IMR-90 (cell line): ENCODE data around the gene CDH13. TPM values are rescaled to one million over a fixed set of nuclear protein-coding genes. Genes with fewer than 3 reads are reported as not detected.

ENCODE experiments used
- ATAC-seq: fragments of 200-7000 bp; cut with Tn5 transposase; 2 replicates; pipeline ENCODE4 v1.9.1; 2020; ENCODE audit warnings: low read depth, mild to moderate bottlenecking, moderate library complexity
- BruUV-seq: library from RNA; stranded (reverse); fragments of 400-500 nt; replicated peaks from 2 replicates; lab custom pipeline; 2021; lab: Mats Ljungman, UMichigan
- CTCF ChIA-PET: fragments of 300-600 bp; formaldehyde crosslinking; extraction: SDS; loops from one replicate; lab custom pipeline; 2021; ENCODE audit warnings: antibody characterized with exemption; lab: Yijun Ruan, JAX
- POLR2A ChIA-PET: fragments of 300-600 bp; sonication (Branson Sonifier 250); formaldehyde crosslinking; loops from one replicate; lab custom pipeline; 2022; ENCODE audit warnings: antibody characterized with exemption; ENCODE audit not compliant: unreplicated experiment; lab: Charles Lee
- DNase-seq: peaks from one replicate; pipeline ENCODE4 v3.0.0; 2013
- H2AFZ ChIP-seq: replicated peaks from 2 replicates; pipeline ENCODE3; 2013; ENCODE audit warnings: low read length, mild to moderate bottlenecking; ENCODE audit not compliant: poor library complexity
- H2AK5ac ChIP-seq: 2 replicates; pipeline ENCODE4 v1.6.1; 2013; ENCODE audit warnings: low read depth, low read length, inconsistent platforms
- H2AK9ac ChIP-seq: replicated peaks from 2 replicates; pipeline ENCODE3; 2013; ENCODE audit warnings: mild to moderate bottlenecking, low read depth, low read length, moderate library complexity; ENCODE audit not compliant: poor library complexity
- H2BK120ac ChIP-seq: 2 replicates; pipeline ENCODE4 v1.6.1; 2013; ENCODE audit warnings: low read depth, low read length, inconsistent platforms
- H2BK15ac ChIP-seq: 3 replicates; pipeline ENCODE4 v1.6.1; 2013; ENCODE audit warnings: low read depth, low read length, inconsistent platforms
- H2BK20ac ChIP-seq: 2 replicates; pipeline ENCODE4 v1.6.1; 2013; ENCODE audit warnings: low read depth, mild to moderate bottlenecking, inconsistent platforms, low read length, moderate library complexity
- H2BK5ac ChIP-seq: 2 replicates; pipeline ENCODE4 v1.6.1; 2013; ENCODE audit warnings: mild to moderate bottlenecking, low read depth, low read length, inconsistent platforms; ENCODE audit not compliant: poor library complexity, severe bottlenecking
- H3K14ac ChIP-seq: replicated peaks from 2 replicates; pipeline ENCODE4 v1.6.1; 2013; ENCODE audit warnings: low read depth, low read length, inconsistent platforms
- H3K18ac ChIP-seq: 2 replicates; pipeline ENCODE4 v1.6.1; 2013; ENCODE audit warnings: low read depth, low read length, control low read depth
- H3K23ac ChIP-seq: 2 replicates; pipeline ENCODE4 v1.6.1; 2013; ENCODE audit warnings: low read depth, low read length, inconsistent platforms
- H3K27ac ChIP-seq: 2 replicates; pipeline ENCODE4 v1.5.1; 2013; ENCODE audit warnings: mild to moderate bottlenecking, control low read depth, low read length; ENCODE audit not compliant: insufficient read depth
- H3K27me3 ChIP-seq: 2 replicates; pipeline ENCODE4 v1.6.1; 2013; ENCODE audit warnings: low read length; ENCODE audit not compliant: control insufficient read depth, insufficient read depth
- H3K36me3 ChIP-seq: 2 replicates; pipeline ENCODE4 v1.6.1; 2013; ENCODE audit warnings: low read length, mixed read lengths; ENCODE audit not compliant: control insufficient read depth, insufficient read depth
- H3K4ac ChIP-seq: 2 replicates; pipeline ENCODE4 v1.6.1; 2013; ENCODE audit warnings: low read depth, low read length, inconsistent platforms
- H3K4me1 ChIP-seq: 2 replicates; pipeline ENCODE4 v1.6.1; 2013; ENCODE audit warnings: low read length, mixed read lengths; ENCODE audit not compliant: control insufficient read depth, insufficient read depth
- H3K4me2 ChIP-seq: 2 replicates; pipeline ENCODE4 v1.6.1; 2013; ENCODE audit warnings: low read depth, mild to moderate bottlenecking, control low read depth, low read length, moderate library complexity
- H3K4me3 ChIP-seq: 2 replicates; pipeline ENCODE4 v1.5.1; 2013; ENCODE audit warnings: low read depth, mild to moderate bottlenecking, control low read depth, low read length, moderate library complexity; ENCODE audit not compliant: insufficient read depth
- H3K56ac ChIP-seq: 2 replicates; pipeline ENCODE4 v1.6.1; 2013; ENCODE audit warnings: low read length, inconsistent platforms; ENCODE audit not compliant: insufficient read depth; ENCODE audit errors: extremely low read depth
- H3K79me1 ChIP-seq, 2 experiments: 2 replicates each; pipeline ENCODE4 v1.6.1; 2013; ENCODE audit warnings: low read length in 2 of 2, inconsistent platforms in 1 of 2, low read depth in 1 of 2
- H3K9ac ChIP-seq: 2 replicates; pipeline ENCODE4 v1.6.1; 2013; ENCODE audit warnings: low read depth, low read length, control low read depth
- H3K9me1 ChIP-seq: 2 replicates; pipeline ENCODE4 v1.6.1; 2013; ENCODE audit warnings: low read length, inconsistent platforms; ENCODE audit not compliant: insufficient read depth
- H3K9me3 ChIP-seq: 2 replicates; pipeline ENCODE4 v1.6.1; 2013; ENCODE audit warnings: low read length; ENCODE audit not compliant: control insufficient read depth, insufficient read depth
- H4K20me1 ChIP-seq: 2 replicates; pipeline ENCODE4 v1.6.1; 2013; ENCODE audit warnings: low read length, inconsistent platforms; ENCODE audit not compliant: insufficient read depth
- H4K5ac ChIP-seq: 2 replicates; pipeline ENCODE4 v1.6.1; 2013; ENCODE audit warnings: mild to moderate bottlenecking, low read depth, low read length, control low read depth
- H4K8ac ChIP-seq, 2 experiments: 2 replicates each; pipeline ENCODE4 v1.6.1; 2013; ENCODE audit warnings: low read depth in 2 of 2, low read length in 2 of 2, control low read depth in 1 of 2, inconsistent platforms in 1 of 2
- H4K91ac ChIP-seq: 2 replicates; pipeline ENCODE4 v1.6.1; 2013; ENCODE audit warnings: low read depth, low read length, inconsistent platforms; ENCODE audit not compliant: insufficient read depth
- CEBPB ChIP-seq: IDR thresholded peaks from 2 replicates; pipeline ENCODE4 v1.6.1; 2012; ENCODE audit warnings: low read depth, low read length, improper control_type of control experiment
- POLR2A ChIP-seq: IDR thresholded peaks from 2 replicates; pipeline ENCODE4 v1.6.1; 2012; ENCODE audit warnings: mild to moderate bottlenecking, low read depth, low read length
- RFX5 ChIP-seq: IDR thresholded peaks from 2 replicates; pipeline ENCODE4 v1.8.0; 2012; ENCODE audit warnings: low read depth, mild to moderate bottlenecking, low read length, moderate library complexity
- WGBS, 2 experiments: methylation state at CpG; one replicate each; pipeline versions ENCODE4 v1.1.5 to v1.1.7; 2013; ENCODE audit warnings: missing lambda C conversion rate in 2 of 2; ENCODE audit not compliant: insufficient read length in 1 of 2; ENCODE audit errors: extremely low coverage in 2 of 2; 5-methylcytosine and 5-hydroxymethylcytosine counted together
- dilution Hi-C: fragments of 300-500 bp; cut with HindIII; formaldehyde crosslinking; loops from one replicate; pipeline ENCODE4 v1.14.3; 2018; ENCODE audit warnings: low sequenced_read_pairs; ENCODE audit not compliant: unreplicated experiment
- in situ Hi-C: fragments of 300-500 bp; cut with MboI; formaldehyde crosslinking; loops from 3 replicates; pipeline ENCODE4 v1.14.3; 2019; ENCODE audit warnings: low sequenced_read_pairs, inconsistent platforms, mixed read lengths
- intact Hi-C: fragments of 100-400 bp; cut with micrococcal nuclease; formaldehyde crosslinking; loops from 2 replicates; pipeline ENCODE4 v1.10.0; 2022
- polyA plus RNA-seq, 3 experiments: library from polyadenylated mRNA; depleted of rRNA; stranded (reverse); fragments of >200 nt; gene quantifications; 2 replicates each; pipeline ENCODE4 v1.2.3, GENCODE V29; 2012; ENCODE audit warnings: low replicate concordance in 1 of 3
- total RNA-seq: library from RNA; depleted of rRNA; stranded (reverse); fragments of >200 nt; gene quantifications from 2 replicates; pipeline ENCODE4 v1.2.3, GENCODE V29; 2012

Gene CDH13
- total and polyA plus RNA-seq, 2 of the 4 experiments (the other 2 are of a cell fraction) = 61.6 to 74.7 TPM

DNA sequence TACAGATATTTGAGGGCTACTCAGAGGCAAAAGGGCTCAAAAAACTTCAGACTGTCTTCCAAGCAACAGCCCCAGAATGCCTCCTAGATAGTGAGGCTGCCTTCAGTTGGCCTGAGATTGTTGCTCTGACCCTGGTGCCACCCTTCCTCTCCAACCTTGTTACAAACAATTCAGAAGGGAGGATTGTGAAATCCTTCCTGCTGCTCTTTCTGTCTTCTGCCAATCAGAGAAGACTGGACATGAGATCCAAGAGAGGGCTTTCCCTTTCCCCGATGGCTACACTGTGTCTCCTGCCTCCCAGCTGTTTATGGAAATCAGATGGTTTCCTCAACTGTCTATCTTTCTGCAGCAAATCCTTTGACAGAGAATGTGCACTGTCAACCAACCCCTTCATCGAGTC, 419.9 kb downstream of the CDH13 start:
- H3K27me3 ChIP-seq = no peaks in the 10 kb centered on the region
- TF ChIP-seq POLR2A (no peak), CEBPB (peak; percentile 52), RFX5 (no peak)
- dilution Hi-C loops = no loop called here

More for the DNA sequence above, 419.9 kb downstream of the CDH13 start:
- Histone ChIP-seq H4K91ac (no peak overlapping the region), H3K4me3 (no peak overlapping the region), H4K8ac (no peak overlapping the region), H3K36me3 (no peaks in the 10 kb centered on the region), H3K4ac (no peak overlapping the region), H3K9me3 (no peaks in the 10 kb centered on the region), H2AK9ac (no peak overlapping the region), H3K27ac (no peak overlapping the region), H3K9me1 (no peaks in the 10 kb centered on the region), H4K5ac (no peak overlapping the region), H3K18ac (no peak overlapping the region), H2AFZ (no peak overlapping the region), H3K4me2 (no peak overlapping the region), H2BK15ac (no peak overlapping the region), H2BK120ac (no peak overlapping the region), H2BK20ac (no peak overlapping the region), H3K4me1 (no peaks in the 10 kb centered on the region), H2BK5ac (no peak overlapping the region), H3K79me1 (no peaks in the 10 kb centered on the region; a peak in 2 of 4 replicates), H3K23ac (no peak overlapping the region), H2AK5ac (no peak overlapping the region), H3K9ac (no peak overlapping the region), H3K14ac (no peak overlapping the region), H3K56ac (no peak overlapping the region), H4K20me1 (no peaks in the 10 kb centered on the region)
- POLR2A ChIA-PET = no interaction called here
- WGBS, 2 experiments = 67% methylated on average over 1 of the region's 2 CpGs; no CpG with 5 or more reads in 1 of the 2 experiments
- no TSS peak for BruUV-seq
- DNase-seq (no peak), ATAC-seq (no peak)
- CTCF ChIA-PET = no interaction called here
- in situ Hi-C loops = no loop called here
- intact Hi-C loops = no loop called here
